HG03064 (cell line): ENCODE data around the gene DNAL1.
"Not testable (repeated sequence)": the region's sequence is repeated elsewhere in the genome, so short reads cannot be mapped to it uniquely, and the experiment has no call there.

Source experiments
- ATAC-seq: cut with Tn5 transposase; IDR thresholded peaks from one replicate; pipeline ENCODE4 v1.9.1; 2021; ENCODE audit warnings: low read depth; ENCODE audit not compliant: unreplicated experiment

DNAL1 gene

GRCh38 chr14:73696466-73697400, 51.9 kb downstream of the DNAL1 start:
- peak; percentile 86 for ATAC-seq

GRCh38 chr14:73700325-73700724, 55.5 kb downstream of the DNAL1 start:
- ATAC-seq = no peak

- not testable (repeated sequence) for ATAC-seq
Observed at GRCh38 chr14:73708076-73708475, 63.3 kb downstream of the DNAL1 start.

GRCh38 chr14:73709904-73710469, 65.2 kb downstream of the DNAL1 start:
- no peak for ATAC-seq

GRCh38 chr14:73710737-73711136, 66.0 kb downstream of the DNAL1 start:
- no peak for ATAC-seq

- ATAC-seq = no peak
Observed at GRCh38 chr14:73712071-73712506, 67.3 kb downstream of the DNAL1 start.

- ATAC-seq = no peak
Observed at GRCh38 chr14:73712540-73713180, 67.9 kb downstream of the DNAL1 start.

- peak; percentile 5 for ATAC-seq
Observed at GRCh38 chr14:73713206-73713802, 68.5 kb downstream of the DNAL1 start.

- peak; percentile 66 for ATAC-seq
Observed at GRCh38 chr14:73713803-73714655, 69.2 kb downstream of the DNAL1 start, which contains the start of gene PNMA1. Gene PNMA1, minus strand, starts transcription at chr14:73714384. Its CDS starts 745 bp downstream, at chr14:73713639.

GRCh38 chr14:73714656-73715081, 69.9 kb downstream of the DNAL1 start:
- no peak for ATAC-seq

GRCh38 chr14:73715707-73716106, 70.9 kb downstream of the DNAL1 start:
- no peak for ATAC-seq

- no peak for ATAC-seq
Observed at GRCh38 chr14:73717266-73717665, 72.5 kb downstream of the DNAL1 start.

GRCh38 chr14:73717711-73718417, 73.1 kb downstream of the DNAL1 start:
- ATAC-seq = no peak

GRCh38 chr14:73718418-73719251, 73.8 kb downstream of the DNAL1 start:
- no peak for ATAC-seq

- no peak for ATAC-seq
Observed at GRCh38 chr14:73719361-73719760, 74.6 kb downstream of the DNAL1 start.

- no peak for ATAC-seq
Observed at GRCh38 chr14:73719791-73720190, 75.0 kb downstream of the DNAL1 start.

- ATAC-seq = no peak
Observed at GRCh38 chr14:73720636-73721035, 75.8 kb downstream of the DNAL1 start.

GRCh38 chr14:73721101-73721821, 76.5 kb downstream of the DNAL1 start:
- no peak for ATAC-seq
